ENCODE results near the gene TNFRSF14. TPM values are rescaled to one million over a fixed set of nuclear protein-coding genes. Genes with fewer than 3 reads are reported as not detected.

TNFRSF14 gene
- total and polyA plus RNA-seq, 4 donors = 14.8 to 38.1 (median 29.1) TPM

GRCh38 chr1:2612591-2613365 is 56.6 kb downstream of the TNFRSF14 start:
- Histone ChIP-seq H3K27me3 (ENCODE audit: control insufficient read depth in 4 of 4, insufficient read depth in 4 of 4, low read length in 3 of 4) (no peaks in the 10 kb centered on the region), H3K4me3 (ENCODE audit: low read depth in 1 of 3, low read length in 3 of 3) (no peak overlapping the region), H3K9me3 (ENCODE audit: control insufficient read depth in 4 of 4, low read length in 3 of 4) (peaks cover 2 to 8% (median 6%) of the 10 kb centered on the region in 4 donors), H3K4me1 (ENCODE audit: control insufficient read depth in 4 of 4, insufficient read depth in 4 of 4, low read length in 3 of 4) (no peaks in the 10 kb centered on the region), H3K9ac (ENCODE audit: low read depth in 1 of 2, low read length in 2 of 2) (no peak overlapping the region), H3K36me3 (ENCODE audit: control insufficient read depth in 4 of 4, insufficient read depth in 3 of 4, low read depth in 1 of 4, low read length in 3 of 4) (peaks cover 0 to 2% (median 0%) of the 10 kb centered on the region in 4 donors), H3K27ac (ENCODE audit: low read depth in 1 of 2, low read length in 2 of 2) (no peak overlapping the region)
- no peak for TF ChIP-seq HNF4G (IDR thresholded peaks at IDR 0.05)
- no peak for TF ChIP-seq EGR1 (IDR thresholded peaks at IDR 0.05; ENCODE audit: low read depth in 2 of 2)
- 90% methylated on average over 11 of the region's 11 CpGs for WGBS
- DNase-seq (ENCODE audit: low spot score) = no peak

Other genes starting within 250 kb of the TNFRSF14 start
- 1 to 10 TPM; 4.9 to 6.9 TPM for gene MORN1, start 164.8 kb upstream of the TNFRSF14 start, total RNA-seq
- gene MORN1, start 164.8 kb upstream of the TNFRSF14 start, polyA plus RNA-seq = 1 to 10 TPM; 2.3 TPM
- 10 to 100 TPM; 43.5 to 78.8 TPM for gene RER1, start 164.5 kb upstream of the TNFRSF14 start, total RNA-seq
- gene RER1, start 164.5 kb upstream of the TNFRSF14 start, polyA plus RNA-seq = 100 to 1,000 TPM; 101 to 142 TPM
- 10 to 100 TPM; 10.7 to 16.4 TPM for gene PEX10, start 143.8 kb upstream of the TNFRSF14 start, total RNA-seq
- 10 to 100 TPM in 1 of 2 donors, 1 to 10 TPM in 1; 6.2 to 12.9 TPM for gene PEX10, start 143.8 kb upstream of the TNFRSF14 start, polyA plus RNA-seq
- gene PLCH2, start 80.1 kb upstream of the TNFRSF14 start, total RNA-seq = 1 to 10 TPM in 1 of 2 donors, under 1 TPM in 1; 0.33 to 1.0 TPM
- 1 to 10 TPM in 1 of 2 donors, not detected in 1; 1.3 TPM for gene PLCH2, start 80.1 kb upstream of the TNFRSF14 start, polyA plus RNA-seq
- gene PANK4, start 29.8 kb upstream of the TNFRSF14 start, total RNA-seq = 10 to 100 TPM; 13.6 to 26.8 TPM
- gene PANK4, start 29.8 kb upstream of the TNFRSF14 start, polyA plus RNA-seq = 10 to 100 TPM in 1 of 2 donors, 1 to 10 TPM in 1; 6.2 to 11.6 TPM
- gene HES5, start 26.1 kb upstream of the TNFRSF14 start, total RNA-seq = under 1 TPM; 0.08 to 0.93 TPM
- not detected for gene HES5, start 26.1 kb upstream of the TNFRSF14 start, polyA plus RNA-seq
- 10 to 100 TPM in 1 of 2 donors, 1 to 10 TPM in 1; 4.6 to 10.2 TPM for gene PRXL2B, start 30.4 kb downstream of the TNFRSF14 start, total RNA-seq
- 10 to 100 TPM in 1 of 2 donors, 1 to 10 TPM in 1; 6.0 to 10.2 TPM for gene PRXL2B, start 30.4 kb downstream of the TNFRSF14 start, polyA plus RNA-seq
- gene MMEL1, start 76.6 kb downstream of the TNFRSF14 start, total RNA-seq = under 1 TPM in 1 of 2 donors, not detected in 1; under 0.01 TPM
- gene MMEL1, start 76.6 kb downstream of the TNFRSF14 start, polyA plus RNA-seq = under 1 TPM in 1 of 2 donors, not detected in 1; 0.42 TPM
- gene TTC34, start 245.3 kb downstream of the TNFRSF14 start, total RNA-seq = under 1 TPM in 1 of 2 donors, not detected in 1; 0.25 TPM
- under 1 TPM; 0.01 to 0.08 TPM for gene TTC34, start 245.3 kb downstream of the TNFRSF14 start, polyA plus RNA-seq